Uterus (tissue), 4 donors: ENCODE results near the gene NDUFV2. TPM values are rescaled to one million over a fixed set of nuclear protein-coding genes. Genes with fewer than 3 reads are reported as not detected.
A peak's percentile ranks its signal among the peaks of the same experiment; 100 is the strongest.

Experiments
- DNase-seq, 2 donors: peaks; one replicate each; pipeline ENCODE4 v3.0.0-alpha.2; 2019 to 2020
- H3K27ac ChIP-seq, 2 donors: fragments of 200-600 bp; sonication (generic); 1 replicate in 1 of 2; 2 replicates in 1 of 2; pipeline ENCODE4 v1.5.1; 2016 to 2018
- H3K27me3 ChIP-seq, 2 donors: fragments of 200-600 bp; sonication (generic); one replicate each; pipeline ENCODE4 v1.5.1; 2018 to 2019; ENCODE audit warnings: control low read depth in 1 of 2
- H3K36me3 ChIP-seq, 2 donors: fragments of 200-600 bp; sonication (generic); one replicate each; pipeline ENCODE4 v1.5.1; 2019; ENCODE audit warnings: control low read depth in 1 of 2
- H3K4me1 ChIP-seq, 2 donors: fragments of 200-600 bp; sonication (generic); one replicate each; pipeline ENCODE4 v1.5.1; 2018 to 2019; ENCODE audit warnings: control low read depth in 1 of 2
- H3K4me3 ChIP-seq, 2 donors: fragments of 200-600 bp; sonication (generic); 1 replicate in 1 of 2; 2 replicates in 1 of 2; pipeline ENCODE4 v1.5.1; 2018 to 2019; ENCODE audit warnings: mild to moderate bottlenecking in 1 of 2
- H3K9me3 ChIP-seq, 2 donors: fragments of 200-600 bp; sonication (generic); one replicate each; pipeline ENCODE4 v1.5.1; 2019; ENCODE audit warnings: control low read depth in 1 of 2
- CTCF ChIP-seq, 4 experiments: fragments of 200-600 bp in 2 of 4; fragments of 450-650 bp in 2 of 4; sonication (generic) in 2 of 4; IDR thresholded peaks; one replicate each; pipeline ENCODE4 v1.5.1; 2016 to 2019; ENCODE audit warnings: antibody characterized with exemption in 4 of 4, mild to moderate bottlenecking in 2 of 4, moderate library complexity in 1 of 4
- POLR2A ChIP-seq, 2 donors: fragments of 450-650 bp; IDR thresholded peaks; one replicate each; pipeline ENCODE4 v1.6.1; 2016; ENCODE audit warnings: antibody characterized with exemption in 2 of 2, mild to moderate bottlenecking in 1 of 2, moderate library complexity in 1 of 2
- intact Hi-C: fragments of 100-400 bp; cut with DNase I; formaldehyde crosslinking; loops from one replicate; pipeline ENCODE4 v1.15.1; 2023; ENCODE audit warnings: low total_unique reads
- total RNA-seq, 4 donors: library from RNA; depleted of rRNA in 3 of 4; stranded (reverse); fragments of >200 nt in 3 of 4; gene quantifications; one replicate each; pipeline versions ENCODE4 v1.1.0 to v1.2.4, GENCODE V29; 2014 to 2023
- donor health status: DM: yes; HTN: yes; CAD: no.

Gene NDUFV2
- total RNA-seq, 4 donors from 2014 or later = 54.8 to 99.8 (median 95.8) TPM

GRCh38 chr18:9140984-9141383, 38.5 kb downstream of the NDUFV2 start:
- Histone ChIP-seq H3K4me1 (peaks cover 16 to 22% of the 10 kb centered on the region in 2 donors), H3K4me3 (no peak overlapping the region), H3K27me3 (no peaks in the 10 kb centered on the region), H3K36me3 (no peaks in the 10 kb centered on the region), H3K9me3 (no peaks in the 10 kb centered on the region), H3K27ac (peak overlapping the region in 1 of 2 donors; percentile 100)
- TF ChIP-seq CTCF (IDR thresholded peaks at IDR 0.05) = no peak
- intact Hi-C loops = no loop called here
- DNase-seq = no peak

GRCh38 chr18:9146224-9146623, 43.7 kb downstream of the NDUFV2 start:
- no peak for DNase-seq
- H3K27ac ChIP-seq = peak overlapping the region in 1 of 2 donors; percentile 38
- intact Hi-C loops = no loop called here
- no peaks in the 10 kb centered on the region for H3K36me3 ChIP-seq
- peaks cover 9 to 10% of the 10 kb centered on the region in 2 donors for H3K4me1 ChIP-seq
- no peaks in the 10 kb centered on the region for H3K9me3 ChIP-seq
- H3K4me3 ChIP-seq = no peak overlapping the region
- no peaks in the 10 kb centered on the region for H3K27me3 ChIP-seq
- TF ChIP-seq CTCF (IDR thresholded peaks at IDR 0.05) = no peak
- TF ChIP-seq POLR2A (IDR thresholded peaks at IDR 0.05) = no peak

GRCh38 chr18:9147440-9148202, 45.1 kb downstream of the NDUFV2 start:
- H3K36me3 ChIP-seq = no peaks in the 10 kb centered on the region
- peak overlapping the region; percentile 4 to 39 for H3K27ac ChIP-seq
- no peak for TF ChIP-seq POLR2A (IDR thresholded peaks at IDR 0.05)
- TF ChIP-seq CTCF (IDR thresholded peaks at IDR 0.05) = peak; percentile 72 to 84 (median 76)
- H3K9me3 ChIP-seq = no peaks in the 10 kb centered on the region
- no peak overlapping the region for H3K4me3 ChIP-seq
- H3K27me3 ChIP-seq = no peaks in the 10 kb centered on the region
- peaks cover 5 to 16% of the 10 kb centered on the region in 2 donors for H3K4me1 ChIP-seq
- DNase-seq = peak in 1 of 2 donors; percentile 50
- intact Hi-C loops = no loop called here

- no peak for TF ChIP-seq POLR2A (IDR thresholded peaks at IDR 0.05)
- peak in 1 of 4 experiments; percentile 6 for TF ChIP-seq CTCF (IDR thresholded peaks at IDR 0.05)
- H3K27ac ChIP-seq = peak overlapping the region in 1 of 2 donors; percentile 3
- intact Hi-C loops = no loop called here
Measured at GRCh38 chr18:9148203-9148552, 45.7 kb downstream of the NDUFV2 start.

GRCh38 chr18:9150121-9150520, 47.6 kb downstream of the NDUFV2 start:
- no peak for DNase-seq
- Histone ChIP-seq H3K4me3 (no peak overlapping the region), H3K36me3 (no peaks in the 10 kb centered on the region), H3K27ac (no peak overlapping the region), H3K4me1 (peaks cover 5 to 7% of the 10 kb centered on the region in 2 donors), H3K27me3 (no peaks in the 10 kb centered on the region), H3K9me3 (no peaks in the 10 kb centered on the region)
- intact Hi-C loops = no loop called here
- no peak for TF ChIP-seq POLR2A (IDR thresholded peaks at IDR 0.05)
- TF ChIP-seq CTCF (IDR thresholded peaks at IDR 0.05) = no peak

More at GRCh38 chr18:9148203-9148552, 45.7 kb downstream of the NDUFV2 start:
- H3K4me1 ChIP-seq = peaks cover 5 to 16% of the 10 kb centered on the region in 2 donors
- H3K27me3 ChIP-seq = no peaks in the 10 kb centered on the region
- H3K4me3 ChIP-seq = no peak overlapping the region
- no peak for DNase-seq
- no peaks in the 10 kb centered on the region for H3K9me3 ChIP-seq
- no peaks in the 10 kb centered on the region for H3K36me3 ChIP-seq
